ENCODE measurements around the gene NAPB.

- TF ChIP-seq CTCF (IDR thresholded peaks at IDR 0.05; ENCODE audit: low read length) (no peak), EZH2 (IDR thresholded peaks at IDR 0.05; ENCODE audit: borderline replicate concordance, low read length) (no peak)
Measured at GRCh38 chr20:23403751-23404150, 17.5 kb downstream of the NAPB start.
